ENCODE measurements around the gene SERPINB1. TPM values are rescaled to one million over a fixed set of nuclear protein-coding genes. Genes with fewer than 3 reads are reported as not detected.
"Not testable (repeated sequence)": the region's sequence is repeated elsewhere in the genome, so short reads cannot be mapped to it uniquely, and the experiment has no call there.

SERPINB1 gene
- total RNA-seq, 1 experiment from 2014 or later = 18.4 TPM

DNA sequence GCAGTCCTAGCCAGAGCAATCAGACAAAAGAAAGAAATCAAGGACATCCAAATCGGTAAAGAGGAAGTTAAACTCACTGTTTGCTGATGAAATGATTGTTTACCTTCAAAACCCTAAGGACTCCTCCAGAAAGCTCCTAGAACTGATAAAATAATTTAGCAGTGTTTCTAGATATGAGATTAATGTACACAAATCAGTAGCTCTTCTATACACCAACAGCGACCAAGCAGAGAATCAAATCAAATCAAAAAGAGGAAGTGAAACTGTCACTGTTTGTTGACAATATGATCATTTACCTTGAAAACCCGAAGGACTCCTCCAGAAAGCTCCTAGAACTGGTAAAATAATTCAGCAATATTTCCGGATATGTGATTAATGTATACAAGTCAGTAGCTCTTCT lies 39.8 kb upstream of the SERPINB1 start:
- no CpG with 5 or more reads among the region's 4 CpGs for WGBS (ENCODE audit: extremely low coverage, insufficient read length, low lambda C conversion rate)
- Histone ChIP-seq H4K20me1 (ENCODE audit: control insufficient read depth, insufficient read depth, insufficient read length) (no peaks in the 10 kb centered on the region), H3T11ph (ENCODE audit: low read length) (no peak overlapping the region), H4K8ac (replicated peaks; ENCODE audit: insufficient read length, low read depth, low read length) (no peak overlapping the region), H2BK120ac (ENCODE audit: low read depth, low read length, poor library complexity, severe bottlenecking) (no peak overlapping the region), H3K4me2 (ENCODE audit: insufficient read depth, insufficient read length, low read length) (no peak overlapping the region), H3K79me1 (ENCODE audit: insufficient read depth, low read depth, low read length, poor library complexity, severe bottlenecking) (no peaks in the 10 kb centered on the region), H3K4ac (ENCODE audit: low read depth, low read length) (no peak overlapping the region), H2BK20ac (ENCODE audit: low read depth, low read length, poor library complexity, severe bottlenecking) (no peak overlapping the region), H3K18ac (ENCODE audit: insufficient read length, low read depth, low read length) (no peak overlapping the region), H3K23ac (ENCODE audit: insufficient read length, low read depth, low read length) (no peak overlapping the region), H4K5ac (ENCODE audit: insufficient read length, low read depth, low read length) (no peak overlapping the region), H4K91ac (ENCODE audit: insufficient read length, low read depth, low read length) (no peak overlapping the region), H3K79me2 (ENCODE audit: insufficient read depth, low read length) (no peaks in the 10 kb centered on the region), H2BK15ac (ENCODE audit: low read depth, low read length) (no peak overlapping the region), H3K14ac (ENCODE audit: insufficient read depth, low read length) (no peak overlapping the region), H3K9me3 (ENCODE audit: control insufficient read depth, low read depth, low read length) (no peaks in the 10 kb centered on the region), H3K9ac (ENCODE audit: extremely low read depth, insufficient read length, low read length) (no peak overlapping the region), H3K4me1 (ENCODE audit: insufficient read depth, low read length) (peaks cover 9% of the 10 kb centered on the region; the same call in 1 of the 2 replicates), H2AK5ac (ENCODE audit: insufficient read length, low read length) (no peak overlapping the region), H3K56ac (ENCODE audit: insufficient read length, low read depth, low read length) (no peak overlapping the region), H3K27me3 (ENCODE audit: insufficient read depth, low read length) (no peaks in the 10 kb centered on the region), H3K23me2 (ENCODE audit: insufficient read length, low read depth, low read length, poor library complexity, severe bottlenecking) (peaks cover 4% of the 10 kb centered on the region), H3K27ac (ENCODE audit: insufficient read length, low read depth, low read length) (no peak overlapping the region), H2AFZ (ENCODE audit: low read length) (no peak overlapping the region), H2BK5ac (ENCODE audit: insufficient read length, low read length) (no peak overlapping the region), H2BK12ac (ENCODE audit: insufficient read length, low read depth, low read length) (no peak overlapping the region)
- TF ChIP-seq, protein P1, sequence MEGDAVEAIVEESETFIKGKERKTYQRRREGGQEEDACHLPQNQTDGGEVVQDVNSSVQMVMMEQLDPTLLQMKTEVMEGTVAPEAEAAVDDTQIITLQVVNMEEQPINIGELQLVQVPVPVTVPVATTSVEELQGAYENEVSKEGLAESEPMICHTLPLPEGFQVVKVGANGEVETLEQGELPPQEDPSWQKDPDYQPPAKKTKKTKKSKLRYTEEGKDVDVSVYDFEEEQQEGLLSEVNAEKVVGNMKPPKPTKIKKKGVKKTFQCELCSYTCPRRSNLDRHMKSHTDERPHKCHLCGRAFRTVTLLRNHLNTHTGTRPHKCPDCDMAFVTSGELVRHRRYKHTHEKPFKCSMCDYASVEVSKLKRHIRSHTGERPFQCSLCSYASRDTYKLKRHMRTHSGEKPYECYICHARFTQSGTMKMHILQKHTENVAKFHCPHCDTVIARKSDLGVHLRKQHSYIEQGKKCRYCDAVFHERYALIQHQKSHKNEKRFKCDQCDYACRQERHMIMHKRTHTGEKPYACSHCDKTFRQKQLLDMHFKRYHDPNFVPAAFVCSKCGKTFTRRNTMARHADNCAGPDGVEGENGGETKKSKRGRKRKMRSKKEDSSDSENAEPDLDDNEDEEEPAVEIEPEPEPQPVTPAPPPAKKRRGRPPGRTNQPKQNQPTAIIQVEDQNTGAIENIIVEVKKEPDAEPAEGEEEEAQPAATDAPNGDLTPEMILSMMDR (conservative IDR thresholded peaks at IDR 0.05) = no peak
- DNase-seq = no peak
- H3K4me3 Mint-ChIP-seq = no peak overlapping the region
- H3K27me3 Mint-ChIP-seq (ENCODE audit: low read depth) = no peaks in the 10 kb centered on the region
- H3K4me1 Mint-ChIP-seq = peaks cover 44 to 59% of the 10 kb centered on the region in 2 experiments
- no peak overlapping the region for H3K27ac Mint-ChIP-seq
- H3K36me3 Mint-ChIP-seq (ENCODE audit: insufficient read depth in 1 of 3, low read depth in 3 of 3) = peaks cover 0 to 4% (median 3%) of the 10 kb centered on the region in 3 experiments; a peak in 4 of 7 replicates
- no peaks in the 10 kb centered on the region; a peak in 3 of 5 replicates for H3K9me3 Mint-ChIP-seq

DNA sequence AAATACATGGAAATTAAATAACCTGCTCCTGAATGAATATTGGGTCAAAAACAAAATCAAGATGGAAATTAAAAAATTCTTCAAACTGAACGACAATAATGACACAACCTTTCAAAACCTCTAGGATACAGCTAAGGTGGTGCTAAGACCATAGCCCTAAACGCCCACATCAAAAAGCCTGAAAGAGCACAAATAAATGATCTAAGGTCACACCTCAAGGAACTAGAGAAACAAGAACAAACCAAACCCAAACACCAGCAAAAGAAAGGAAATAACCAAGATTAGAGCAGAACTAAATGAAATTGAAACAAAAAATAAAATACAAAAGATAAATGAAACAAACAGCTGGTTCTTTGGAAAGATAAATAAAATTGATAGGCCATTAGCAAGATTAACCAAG lies 38.5 kb upstream of the SERPINB1 start:
- not testable (repeated sequence) for H3K18ac ChIP-seq (ENCODE audit: insufficient read length, low read depth, low read length); H4K20me1 ChIP-seq (ENCODE audit: control insufficient read depth, insufficient read depth, insufficient read length); H3K9ac ChIP-seq (ENCODE audit: extremely low read depth, insufficient read length, low read length); H3K27ac Mint-ChIP-seq; H3K4me3 Mint-ChIP-seq; H3K14ac ChIP-seq (ENCODE audit: insufficient read depth, low read length); H3K79me1 ChIP-seq (ENCODE audit: insufficient read depth, low read depth, low read length, poor library complexity, severe bottlenecking); H2BK20ac ChIP-seq (ENCODE audit: low read depth, low read length, poor library complexity, severe bottlenecking); H3K79me2 ChIP-seq (ENCODE audit: insufficient read depth, low read length); H3K23ac ChIP-seq (ENCODE audit: insufficient read length, low read depth, low read length); H3K4ac ChIP-seq (ENCODE audit: low read depth, low read length); H4K91ac ChIP-seq (ENCODE audit: insufficient read length, low read depth, low read length); H3K56ac ChIP-seq (ENCODE audit: insufficient read length, low read depth, low read length); H3K27me3 ChIP-seq (ENCODE audit: insufficient read depth, low read length); H3K9me3 Mint-ChIP-seq; H3K36me3 Mint-ChIP-seq (ENCODE audit: insufficient read depth in 1 of 3, low read depth in 3 of 3); H2BK5ac ChIP-seq (ENCODE audit: insufficient read length, low read length); H3K27ac ChIP-seq (ENCODE audit: insufficient read length, low read depth, low read length); DNase-seq; H4K5ac ChIP-seq (ENCODE audit: insufficient read length, low read depth, low read length); H4K8ac ChIP-seq (replicated peaks; ENCODE audit: insufficient read length, low read depth, low read length); H3K27me3 Mint-ChIP-seq (ENCODE audit: low read depth); H2BK12ac ChIP-seq (ENCODE audit: insufficient read length, low read depth, low read length); H3K9me3 ChIP-seq (ENCODE audit: control insufficient read depth, low read depth, low read length); H2BK15ac ChIP-seq (ENCODE audit: low read depth, low read length); H3K4me2 ChIP-seq (ENCODE audit: insufficient read depth, insufficient read length, low read length); H3K4me1 ChIP-seq (ENCODE audit: insufficient read depth, low read length); H2AFZ ChIP-seq (ENCODE audit: low read length); H2AK5ac ChIP-seq (ENCODE audit: insufficient read length, low read length); H3T11ph ChIP-seq (ENCODE audit: low read length); H2BK120ac ChIP-seq (ENCODE audit: low read depth, low read length, poor library complexity, severe bottlenecking)
- peaks cover 13% of the 10 kb centered on the region for H3K23me2 ChIP-seq (ENCODE audit: insufficient read length, low read depth, low read length, poor library complexity, severe bottlenecking)
- WGBS (ENCODE audit: extremely low coverage, insufficient read length, low lambda C conversion rate) = no CpG with 5 or more reads among the region's 2 CpGs
- H3K4me1 Mint-ChIP-seq = peaks cover 38 to 52% of the 10 kb centered on the region in 2 experiments
